WTC11 (cell line): ENCODE results near the gene STK17B. TPM values are rescaled to one million over a fixed set of nuclear protein-coding genes. Genes with fewer than 3 reads are reported as not detected.

Source experiments
- ATAC-seq: fragments of 200-7000 bp; cut with Tn5 transposase; 2 replicates; pipeline ENCODE4 v1.10.0; 2021; ENCODE audit warnings: mild to moderate bottlenecking, moderate library complexity
- CTCF ChIA-PET: fragments of 300-600 bp; sonication (Branson Sonifier 250); formaldehyde crosslinking; loops from one replicate; lab custom pipeline; 2021; ENCODE audit warnings: antibody characterized with exemption; lab: Charles Lee
- POLR2A ChIA-PET: fragments of 350-600 bp; sonication (Branson Sonifier 250); formaldehyde crosslinking; loops from one replicate; lab custom pipeline; 2021; ENCODE audit warnings: antibody characterized with exemption; lab: Charles Lee
- DNase-seq: peaks from one replicate; pipeline ENCODE4 v3.0.0; 2021; ENCODE audit warnings: low spot score
- H3K27ac Mint-ChIP-seq: 2 replicates; pipeline ENCODE4 v1.8.0; 2021; ENCODE audit warnings: mixed read lengths
- H3K27me3 Mint-ChIP-seq: 2 replicates; pipeline ENCODE4 v1.8.0; 2021; ENCODE audit warnings: low read depth, mild to moderate bottlenecking, moderate library complexity, mixed read lengths
- H3K36me3 Mint-ChIP-seq: 2 replicates; pipeline ENCODE4 v1.8.0; 2021; ENCODE audit warnings: mixed read lengths
- H3K4me1 Mint-ChIP-seq: 2 replicates; pipeline ENCODE4 v1.8.0; 2022; ENCODE audit warnings: mixed read lengths
- H3K4me3 Mint-ChIP-seq: 2 replicates; pipeline ENCODE4 v1.8.0; 2021; ENCODE audit warnings: mild to moderate bottlenecking, moderate library complexity, mixed read lengths
- H3K9me3 Mint-ChIP-seq: 2 replicates; pipeline ENCODE4 v1.8.0; 2021; ENCODE audit warnings: mixed read lengths
- ATF6 ChIP-seq: sonication (generic); formaldehyde crosslinking; IDR thresholded peaks from 2 replicates; pipeline ENCODE4 v1.8.1; 2023; ENCODE audit warnings: mild to moderate bottlenecking, missing genetic modification reagents
- GABPB1 ChIP-seq: sonication (generic); formaldehyde crosslinking; IDR thresholded peaks from 2 replicates; pipeline ENCODE4 v1.8.1; 2023; ENCODE audit warnings: mild to moderate bottlenecking, missing genetic modification reagents
- MLX ChIP-seq: sonication (generic); formaldehyde crosslinking; IDR thresholded peaks from 2 replicates; pipeline ENCODE4 v1.8.1; 2023; ENCODE audit warnings: mild to moderate bottlenecking, missing genetic modification reagents, moderate library complexity
- MYBL2 ChIP-seq: sonication (generic); formaldehyde crosslinking; IDR thresholded peaks from 2 replicates; pipeline ENCODE4 v1.8.1; 2023; ENCODE audit warnings: mild to moderate bottlenecking, moderate library complexity, missing genetic modification reagents
- PRDM15 ChIP-seq: sonication (generic); formaldehyde crosslinking; IDR thresholded peaks from 2 replicates; pipeline ENCODE4 v1.8.0; 2022; ENCODE audit warnings: missing genetic modification reagents
- RORB ChIP-seq: fragments of 250-450 bp; sonication (Bioruptor Pico); IDR thresholded peaks from 2 replicates; pipeline ENCODE4 v1.9.0; 2021; ENCODE audit warnings: mild to moderate bottlenecking
- TCF7 ChIP-seq: sonication (generic); formaldehyde crosslinking; IDR thresholded peaks from 2 replicates; pipeline ENCODE4 v1.8.0; 2022; ENCODE audit warnings: mild to moderate bottlenecking, low read depth, missing genetic modification reagents, moderate library complexity
- TEAD4 ChIP-seq: sonication (generic); formaldehyde crosslinking; IDR thresholded peaks from 2 replicates; pipeline ENCODE4 v1.8.0; 2022; ENCODE audit warnings: mild to moderate bottlenecking, missing genetic modification reagents
- TP53 ChIP-seq: sonication (generic); formaldehyde crosslinking; IDR thresholded peaks from 2 replicates; pipeline ENCODE4 v1.8.1; 2023; ENCODE audit warnings: mild to moderate bottlenecking, missing genetic modification reagents
- ZBTB21 ChIP-seq: sonication (generic); formaldehyde crosslinking; IDR thresholded peaks from 2 replicates; pipeline ENCODE4 v1.8.1; 2023; ENCODE audit warnings: mild to moderate bottlenecking, missing genetic modification reagents, borderline replicate concordance
- ZMAT4 ChIP-seq: fragments of 250-450 bp; sonication (Bioruptor Pico); IDR thresholded peaks from 2 replicates; pipeline ENCODE4 v1.9.0; 2021; ENCODE audit warnings: mild to moderate bottlenecking
- ZNF317 ChIP-seq: sonication (generic); formaldehyde crosslinking; IDR thresholded peaks from 2 replicates; pipeline ENCODE4 v1.8.1; 2023; ENCODE audit warnings: low read depth, mild to moderate bottlenecking, moderate library complexity, missing genetic modification reagents, borderline replicate concordance
- ZNF396 ChIP-seq: fragments of 250-450 bp; sonication (Bioruptor Pico); IDR thresholded peaks from 2 replicates; pipeline ENCODE4 v1.8.0; 2021; ENCODE audit warnings: mild to moderate bottlenecking, moderate library complexity, borderline replicate concordance
- ZNF416 ChIP-seq: fragments of 250-450 bp; sonication (Bioruptor Pico); IDR thresholded peaks from 2 replicates; pipeline ENCODE4 v1.9.0; 2021; ENCODE audit warnings: mild to moderate bottlenecking, inconsistent platforms
- ZNF671 ChIP-seq: fragments of 250-450 bp; sonication (Bioruptor Pico); IDR thresholded peaks from 2 replicates; pipeline ENCODE4 v1.8.0; 2021; ENCODE audit warnings: mild to moderate bottlenecking
- ZSCAN18 ChIP-seq: fragments of 250-450 bp; sonication (Bioruptor Pico); IDR thresholded peaks from 2 replicates; pipeline ENCODE4 v2.1.2; 2022; ENCODE audit warnings: mild to moderate bottlenecking, moderate library complexity
- total RNA-seq: library from RNA; stranded (reverse); gene quantifications from 3 replicates; pipeline ENCODE4 v1.2.3, GENCODE V29; 2021

STK17B gene
- total RNA-seq, 1 experiment from 2014 or later, result 11.8 TPM

GRCh38 chr2:196167666-196168065 is 3.7 kb downstream of the STK17B start:
- Mint-ChIP-seq H3K27ac (peak overlapping the region; percentile 64), H3K27me3 (peaks cover 13% of the 10 kb centered on the region), H3K4me3 (no peak overlapping the region), H3K36me3 (peaks cover 4% of the 10 kb centered on the region; the same call in 1 of the 2 replicates), H3K9me3 (no peaks in the 10 kb centered on the region), H3K4me1 (peaks cover 47% of the 10 kb centered on the region)
- CTCF ChIA-PET, result no interaction called here
- ATAC-seq, result no peak
- TF ChIP-seq GABPB1 (no peak), ZBTB21 (no peak), ZNF671 (CRISPR knock-in tag) (no peak), PRDM15 (no peak), MYBL2 (CRISPR knock-in tag) (no peak), TEAD4 (CRISPR knock-in tag) (no peak), ZMAT4 (CRISPR knock-in tag) (no peak)
- no peak for DNase-seq
- POLR2A ChIA-PET, result interaction anchor here (0.6 to 0.9 kb wide), 2 partner anchors 9 to 27 kb away, joined by 3 to 4 read pairs; no protein-coding TSS in a partner anchor

GRCh38 chr2:196166876-196167275 is 4.5 kb downstream of the STK17B start:
- Mint-ChIP-seq H3K27me3 (peaks cover 5% of the 10 kb centered on the region), H3K27ac (peak overlapping the region; percentile 13; the same call in 1 of the 2 replicates), H3K9me3 (no peaks in the 10 kb centered on the region), H3K4me3 (no peak overlapping the region), H3K4me1 (peaks cover 48% of the 10 kb centered on the region), H3K36me3 (peaks cover 8% of the 10 kb centered on the region)
- POLR2A ChIA-PET, result interaction anchor here (0.6 to 0.9 kb wide), 2 partner anchors 10 to 28 kb away, joined by 3 to 4 read pairs; no protein-coding TSS in a partner anchor
- no peak for ATAC-seq
- CTCF ChIA-PET, result interaction anchor here (1.6 kb wide), 1 partner anchor 89 kb away, joined by 5 read pairs; no protein-coding TSS in a partner anchor
- TF ChIP-seq TCF7 (CRISPR knock-in tag) (no peak), ZNF317 (no peak), MYBL2 (CRISPR knock-in tag) (no peak), ZMAT4 (CRISPR knock-in tag) (no peak), ZNF416 (no peak), ATF6 (no peak), ZBTB21 (no peak), TP53 (no peak), ZNF396 (CRISPR knock-in tag) (no peak), ZSCAN18 (CRISPR knock-in tag) (no peak), GABPB1 (no peak), MLX (CRISPR knock-in tag) (no peak), RORB (no peak)
- DNase-seq, result no peak
